Mesendoderm (in vitro differentiated cells): ENCODE data around the gene SYCP1.

ENCODE experiments used
- DNase-seq: peaks from one replicate; pipeline ENCODE4 v3.0.0; 2013
- H2AK5ac ChIP-seq: 2 replicates; pipeline ENCODE4 v1.6.1; 2013; ENCODE audit warnings: low read length, inconsistent platforms
- H2BK120ac ChIP-seq: 2 replicates; pipeline ENCODE4 v1.6.1; 2013; ENCODE audit warnings: low read depth, mild to moderate bottlenecking, low read length, moderate library complexity, mixed read lengths
- H2BK15ac ChIP-seq: replicated peaks from 2 replicates; pipeline ENCODE4 v1.6.1; 2013; ENCODE audit warnings: low read depth, mild to moderate bottlenecking, moderate library complexity
- H2BK5ac ChIP-seq: 2 replicates; pipeline ENCODE4 v1.6.1; 2013; ENCODE audit warnings: low read length, inconsistent platforms
- H3K18ac ChIP-seq: 2 replicates; pipeline ENCODE4 v1.6.1; 2013; ENCODE audit warnings: mild to moderate bottlenecking, low read length, mixed read lengths
- H3K23ac ChIP-seq: one replicate; pipeline ENCODE4 v1.6.1; 2013; ENCODE audit warnings: low read length
- H3K27ac ChIP-seq: 2 replicates; pipeline ENCODE4 v1.5.1; 2013; ENCODE audit warnings: low read depth, mild to moderate bottlenecking, inconsistent platforms, low read length, moderate library complexity
- H3K27me3 ChIP-seq: 2 replicates; pipeline ENCODE4 v1.6.1; 2013; ENCODE audit warnings: low read length, control low read depth, mild to moderate bottlenecking, inconsistent platforms; ENCODE audit not compliant: insufficient read depth, poor library complexity
- H3K36me3 ChIP-seq: 2 replicates; pipeline ENCODE4 v1.6.1; 2013; ENCODE audit warnings: low read length, inconsistent platforms; ENCODE audit not compliant: control insufficient read depth, insufficient read depth
- H3K4ac ChIP-seq: one replicate; pipeline ENCODE4 v1.6.1; 2013; ENCODE audit warnings: low read depth, mild to moderate bottlenecking, low read length, moderate library complexity
- H3K4me1 ChIP-seq: 2 replicates; pipeline ENCODE4 v1.6.1; 2013; ENCODE audit warnings: low read depth, low read length, inconsistent platforms; ENCODE audit not compliant: control insufficient read depth
- H3K4me2 ChIP-seq: 2 replicates; pipeline ENCODE4 v1.6.1; 2013; ENCODE audit warnings: low read length
- H3K4me3 ChIP-seq: 2 replicates; pipeline ENCODE4 v1.5.1; 2013; ENCODE audit warnings: mild to moderate bottlenecking, low read length
- H3K56ac ChIP-seq: one replicate; pipeline ENCODE4 v1.6.1; 2013; ENCODE audit warnings: low read length
- H3K79me1 ChIP-seq: 2 replicates; pipeline ENCODE4 v1.6.1; 2013; ENCODE audit warnings: low read length, inconsistent platforms
- H3K79me2 ChIP-seq: 2 replicates; pipeline ENCODE4 v1.6.1; 2013; ENCODE audit warnings: mild to moderate bottlenecking, low read length; ENCODE audit not compliant: control insufficient read depth, insufficient read depth
- H3K9ac ChIP-seq: 2 replicates; pipeline ENCODE4 v1.6.1; 2013; ENCODE audit warnings: low read length, inconsistent platforms
- H4K5ac ChIP-seq: one replicate; pipeline ENCODE4 v1.6.1; 2013; ENCODE audit warnings: low read length
- H4K8ac ChIP-seq: one replicate; pipeline ENCODE4 v1.6.1; 2013; ENCODE audit warnings: low read depth, mild to moderate bottlenecking, control low read depth, low read length, moderate library complexity
- WGBS: extraction: QIAGEN DNeasy Blood & Tissue Kit; methylation state at CpG from one replicate; pipeline ENCODE4 v1.1.7; 2013; ENCODE audit warnings: low lambda C conversion rate, missing lambda C conversion rate; ENCODE audit not compliant: insufficient coverage; ENCODE audit errors: extremely low coverage; 5-methylcytosine and 5-hydroxymethylcytosine counted together

Gene SYCP1

GRCh38 chr1:114831276-114831994 is 23.2 kb upstream of the SYCP1 start:
- Histone ChIP-seq H2BK120ac (no peak overlapping the region), H2AK5ac (no peak overlapping the region), H3K4me1 (no peaks in the 10 kb centered on the region), H3K4me3 (no peak overlapping the region), H3K27me3 (no peaks in the 10 kb centered on the region), H3K79me2 (no peaks in the 10 kb centered on the region), H3K4ac (no peak overlapping the region), H3K56ac (no peak overlapping the region), H3K27ac (no peak overlapping the region), H2BK5ac (no peak overlapping the region), H3K23ac (no peak overlapping the region), H3K4me2 (no peak overlapping the region), H3K18ac (no peak overlapping the region), H4K8ac (no peak overlapping the region), H4K5ac (no peak overlapping the region), H2BK15ac (no peak overlapping the region), H3K79me1 (no peaks in the 10 kb centered on the region), H3K36me3 (no peaks in the 10 kb centered on the region), H3K9ac (no peak overlapping the region)
- WGBS = no CpG with 5 or more reads among the region's 5 CpGs
- no peak for DNase-seq

- H4K8ac ChIP-seq = no peak overlapping the region
- no peak overlapping the region for H2AK5ac ChIP-seq
- H3K18ac ChIP-seq = no peak overlapping the region
- no peak overlapping the region for H3K23ac ChIP-seq
- DNase-seq = no peak
- H2BK15ac ChIP-seq = no peak overlapping the region
- H3K27ac ChIP-seq = no peak overlapping the region
- no CpG with 5 or more reads among the region's 4 CpGs for WGBS
- H3K56ac ChIP-seq = no peak overlapping the region
- no peaks in the 10 kb centered on the region for H3K4me1 ChIP-seq
- no peak overlapping the region for H3K4me2 ChIP-seq
- no peak overlapping the region for H2BK5ac ChIP-seq
- no peak overlapping the region for H4K5ac ChIP-seq
- no peaks in the 10 kb centered on the region for H3K27me3 ChIP-seq
- no peaks in the 10 kb centered on the region for H3K36me3 ChIP-seq
- no peak overlapping the region for H3K9ac ChIP-seq
- no peaks in the 10 kb centered on the region for H3K79me2 ChIP-seq
- no peaks in the 10 kb centered on the region for H3K79me1 ChIP-seq
- H2BK120ac ChIP-seq = no peak overlapping the region
- H3K4ac ChIP-seq = no peak overlapping the region
- H3K4me3 ChIP-seq = no peak overlapping the region
Measured at GRCh38 chr1:114832057-114832456, 22.6 kb upstream of the SYCP1 start.

GRCh38 chr1:114833421-114833820 is 21.2 kb upstream of the SYCP1 start:
- no peak overlapping the region for H3K4me2 ChIP-seq
- DNase-seq = no peak
- H3K27me3 ChIP-seq = no peaks in the 10 kb centered on the region
- no peak overlapping the region for H3K27ac ChIP-seq
- H4K8ac ChIP-seq = no peak overlapping the region
- no peaks in the 10 kb centered on the region for H3K79me1 ChIP-seq
- H3K4ac ChIP-seq = no peak overlapping the region
- H3K9ac ChIP-seq = no peak overlapping the region
- no peak overlapping the region for H3K56ac ChIP-seq
- H2AK5ac ChIP-seq = no peak overlapping the region
- no peak overlapping the region for H2BK5ac ChIP-seq
- no peak overlapping the region for H2BK15ac ChIP-seq
- no peaks in the 10 kb centered on the region for H3K36me3 ChIP-seq
- no peak overlapping the region for H4K5ac ChIP-seq
- WGBS = no CpG with 5 or more reads among the region's 4 CpGs
- no peak overlapping the region for H3K18ac ChIP-seq
- H3K79me2 ChIP-seq = no peaks in the 10 kb centered on the region
- H3K4me3 ChIP-seq = no peak overlapping the region
- no peak overlapping the region for H2BK120ac ChIP-seq
- no peaks in the 10 kb centered on the region for H3K4me1 ChIP-seq
- H3K23ac ChIP-seq = no peak overlapping the region

GRCh38 chr1:114844270-114844669 is 10.4 kb upstream of the SYCP1 start:
- no peak for DNase-seq
- Histone ChIP-seq H3K4me1 (no peaks in the 10 kb centered on the region), H3K79me1 (no peaks in the 10 kb centered on the region), H3K56ac (no peak overlapping the region), H3K79me2 (no peaks in the 10 kb centered on the region), H3K9ac (no peak overlapping the region), H2BK5ac (no peak overlapping the region), H2BK120ac (no peak overlapping the region), H4K8ac (no peak overlapping the region), H3K4ac (no peak overlapping the region), H3K4me3 (no peak overlapping the region), H3K36me3 (no peaks in the 10 kb centered on the region), H3K23ac (no peak overlapping the region), H3K27ac (no peak overlapping the region), H4K5ac (no peak overlapping the region), H3K18ac (no peak overlapping the region), H3K27me3 (no peaks in the 10 kb centered on the region), H2BK15ac (no peak overlapping the region), H2AK5ac (no peak overlapping the region), H3K4me2 (no peak overlapping the region)
- whole genome bisulfite sequencing = no CpG with 5 or more reads among the region's 5 CpGs

- H2BK5ac ChIP-seq = no peak overlapping the region
- no peaks in the 10 kb centered on the region for H3K27me3 ChIP-seq
- H4K8ac ChIP-seq = no peak overlapping the region
- H3K36me3 ChIP-seq = no peaks in the 10 kb centered on the region
- H3K18ac ChIP-seq = no peak overlapping the region
- no peak overlapping the region for H3K9ac ChIP-seq
- no peaks in the 10 kb centered on the region for H3K79me2 ChIP-seq
- no peak overlapping the region for H3K4me2 ChIP-seq
- H3K4ac ChIP-seq = no peak overlapping the region
- no peaks in the 10 kb centered on the region for H3K79me1 ChIP-seq
- no peak overlapping the region for H3K23ac ChIP-seq
- no peak overlapping the region for H4K5ac ChIP-seq
- WGBS = no CpG with 5 or more reads among the region's 15 CpGs
- no peaks in the 10 kb centered on the region for H3K4me1 ChIP-seq
- no peak overlapping the region for H2AK5ac ChIP-seq
- no peak overlapping the region for H2BK120ac ChIP-seq
- no peak overlapping the region for H3K56ac ChIP-seq
- no peak for DNase-seq
- no peak overlapping the region for H3K4me3 ChIP-seq
- H2BK15ac ChIP-seq = no peak overlapping the region
- H3K27ac ChIP-seq = no peak overlapping the region
Measured at GRCh38 chr1:114853584-114853983, 1.1 kb upstream of the SYCP1 start.

- Histone ChIP-seq H3K4me2 (no peak overlapping the region), H3K4ac (no peak overlapping the region), H2BK15ac (no peak overlapping the region), H3K18ac (no peak overlapping the region), H3K56ac (no peak overlapping the region), H4K5ac (no peak overlapping the region), H3K27ac (no peak overlapping the region), H3K36me3 (no peaks in the 10 kb centered on the region), H2BK120ac (no peak overlapping the region), H3K4me3 (no peak overlapping the region), H2AK5ac (no peak overlapping the region), H3K23ac (no peak overlapping the region), H3K9ac (no peak overlapping the region), H4K8ac (no peak overlapping the region), H3K79me2 (no peaks in the 10 kb centered on the region), H3K27me3 (no peaks in the 10 kb centered on the region), H2BK5ac (no peak overlapping the region), H3K4me1 (no peaks in the 10 kb centered on the region), H3K79me1 (no peaks in the 10 kb centered on the region)
- DNase-seq = no peak
- no CpG with 5 or more reads among the region's 3 CpGs for WGBS
Measured at GRCh38 chr1:114861384-114861783, 6.7 kb downstream of the SYCP1 start.
